GM23248 (cell line): Measurements from ENCODE around the gene ST3GAL2.

ENCODE experiments used
- EZH2 ChIP-seq: fragments of 200-600 bp; sonication (generic); IDR thresholded peaks from 2 replicates; pipeline ENCODE4 v1.6.1; 2018; ENCODE audit warnings: antibody characterized with exemption, mild to moderate bottlenecking; ENCODE audit not compliant: insufficient read depth, poor library complexity, severe bottlenecking
- EZH2phosphoT487 ChIP-seq: fragments of 200-600 bp; sonication (generic); IDR thresholded peaks from 2 replicates; pipeline ENCODE4 v1.6.1; 2018; ENCODE audit warnings: antibody characterized with exemption, moderate library complexity, mild to moderate bottlenecking, low read depth; ENCODE audit not compliant: insufficient read depth

GRCh38 chr16:70412385-70412784 lies 26.5 kb downstream of the ST3GAL2 start:
- TF ChIP-seq EZH2 (no peak), EZH2phosphoT487 (no peak)
